Activated CD4-positive, CD25-positive, alpha-beta regulatory T cell treated with anti-CD3 and anti-CD28 coated beads, Interleukin-2, amount 50 U/mL, for 72 hours (primary cell): ENCODE data around the gene BRD1.
"Not testable (repeated sequence)": the region's sequence is repeated elsewhere in the genome, so short reads cannot be mapped to it uniquely, and the experiment has no call there.

Experiments used
- DNase-seq: peaks from one replicate; pipeline ENCODE4 v3.0.0; 2021

The BRD1 gene

DNA sequence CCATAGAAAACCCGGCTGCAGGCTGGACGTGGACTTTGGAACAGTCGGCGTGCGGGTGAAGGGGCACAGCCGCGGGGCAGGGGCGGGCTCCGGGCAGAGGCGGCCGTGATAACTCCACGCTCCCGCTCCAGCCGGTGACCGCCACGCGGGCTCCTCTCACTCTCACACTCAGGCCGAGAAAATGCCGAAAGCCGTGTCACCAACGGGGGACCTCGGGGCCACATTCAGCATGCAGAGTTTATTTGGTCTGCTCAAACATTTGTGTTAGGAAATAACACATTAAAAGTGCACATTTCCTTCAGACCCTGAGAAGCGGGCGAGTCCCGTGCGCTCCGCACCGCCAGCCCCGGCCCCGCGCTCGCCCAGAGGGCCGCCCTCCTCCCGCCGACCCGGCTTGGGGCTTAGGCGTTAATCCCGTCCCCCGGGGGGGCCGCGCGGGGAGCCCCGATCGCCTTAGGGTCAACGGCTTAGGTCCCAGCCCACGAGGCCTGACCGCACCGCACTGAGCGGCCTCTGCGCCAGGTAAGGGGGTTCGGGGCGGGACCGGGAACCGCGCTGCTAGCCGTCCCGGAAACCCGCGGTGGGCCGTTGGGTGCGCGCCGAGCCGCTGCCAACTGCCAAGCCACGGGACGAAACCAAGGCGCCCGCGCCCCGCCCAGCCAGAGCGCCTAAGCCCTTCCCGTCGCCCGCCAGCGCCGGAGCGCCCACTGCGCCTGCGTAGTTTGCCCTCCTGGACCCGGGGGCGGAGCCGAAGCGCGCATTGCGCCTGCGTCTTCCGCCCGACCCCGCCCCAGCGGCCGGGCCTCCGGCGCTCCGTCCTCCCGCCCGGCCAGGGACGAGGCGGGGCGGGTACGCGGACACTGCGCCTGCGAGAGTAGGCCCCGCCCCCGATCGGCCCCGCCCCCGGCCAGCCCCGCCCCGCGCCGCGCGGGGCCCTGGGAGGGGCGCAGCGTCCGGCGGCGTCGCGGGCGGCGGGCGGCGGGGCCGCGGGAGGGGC is 25.5 kb upstream of the BRD1 start, which contains the start of gene ZBED4:
Gene ZBED4, plus strand, starts transcription at position 947 of the 997 bp plus-strand sequence. CDS start 29,819 bp downstream, outside the sequence.
- DNase-seq: peak; percentile 100

- DNase-seq: not testable (repeated sequence)
Measured at GRCh38 chr22:49852568-49852897, 24.9 kb upstream of the BRD1 start.

DNA sequence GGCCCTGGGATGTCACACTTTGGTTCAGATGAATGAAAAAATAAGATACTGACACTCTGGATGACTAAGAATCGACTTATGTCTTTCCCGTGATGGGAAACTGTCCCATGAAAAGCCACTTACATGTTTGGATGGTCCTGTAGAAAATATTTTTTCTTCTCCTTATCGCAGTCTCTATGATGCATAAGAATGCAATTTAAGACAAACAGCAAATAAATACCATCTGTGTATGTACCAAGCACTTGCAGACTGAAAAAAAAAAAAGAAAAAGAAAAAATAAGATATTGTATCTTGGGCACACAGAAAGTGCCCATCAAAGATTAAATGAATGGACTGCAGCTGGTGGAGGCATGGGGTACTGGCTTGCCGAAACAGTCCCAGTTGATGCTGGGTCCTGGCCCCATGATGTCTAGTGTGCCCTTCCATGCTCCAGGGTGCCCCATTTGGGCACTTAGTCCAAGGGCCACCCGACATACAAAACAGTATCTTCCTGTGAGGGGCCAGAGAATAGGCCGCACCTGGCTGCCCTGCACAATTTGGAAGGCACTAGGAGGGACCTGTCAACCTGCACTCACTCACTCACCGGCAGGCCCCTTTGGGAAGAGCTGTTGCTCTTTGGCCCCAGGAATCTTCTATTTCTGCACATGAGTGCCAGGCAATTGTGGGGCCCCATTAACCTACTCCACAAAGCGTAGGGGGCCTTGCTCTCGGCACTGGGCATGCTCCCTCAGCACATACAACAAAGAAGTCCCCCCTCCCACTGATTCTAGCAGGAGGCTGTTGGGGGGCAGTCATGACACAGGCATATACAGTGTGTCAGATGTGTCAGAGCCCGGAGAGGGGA is 23.5 kb upstream of the BRD1 start:
- DNase-seq: no peak

GRCh38 chr22:49850021-49850911 is 22.6 kb upstream of the BRD1 start:
- DNase-seq: no peak

GRCh38 chr22:49849161-49850020 is 21.7 kb upstream of the BRD1 start:
- peak; percentile 30 for DNase-seq

DNA sequence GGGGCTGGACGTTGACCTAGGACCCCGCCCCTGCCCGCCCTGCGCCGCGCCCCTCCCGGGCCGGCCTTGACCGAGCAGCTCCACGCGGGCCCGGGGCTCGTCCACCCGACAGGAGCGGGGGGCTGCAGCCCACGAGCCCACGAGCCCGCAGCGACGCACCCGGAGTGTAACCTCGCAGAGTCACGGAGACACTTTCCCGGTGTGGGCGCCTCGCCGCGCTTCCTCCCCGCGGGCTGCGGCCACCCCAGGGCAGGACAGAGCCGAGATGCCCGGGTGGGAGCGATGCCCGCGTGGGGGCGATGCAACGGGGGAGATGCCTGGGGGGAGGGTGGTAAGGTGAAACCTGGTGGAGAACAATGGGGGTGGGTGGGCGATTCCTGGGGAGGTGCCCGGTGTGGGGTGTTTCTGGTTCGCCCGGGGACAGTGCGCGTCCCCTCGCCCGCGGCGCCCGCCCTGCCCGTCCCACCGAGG is 21.1 kb upstream of the BRD1 start:
- DNase-seq: no peak

GRCh38 chr22:49847751-49848689 is 20.3 kb upstream of the BRD1 start:
- no peak for DNase-seq

GRCh38 chr22:49845666-49846459 is 18.2 kb upstream of the BRD1 start:
- no peak for DNase-seq

DNA sequence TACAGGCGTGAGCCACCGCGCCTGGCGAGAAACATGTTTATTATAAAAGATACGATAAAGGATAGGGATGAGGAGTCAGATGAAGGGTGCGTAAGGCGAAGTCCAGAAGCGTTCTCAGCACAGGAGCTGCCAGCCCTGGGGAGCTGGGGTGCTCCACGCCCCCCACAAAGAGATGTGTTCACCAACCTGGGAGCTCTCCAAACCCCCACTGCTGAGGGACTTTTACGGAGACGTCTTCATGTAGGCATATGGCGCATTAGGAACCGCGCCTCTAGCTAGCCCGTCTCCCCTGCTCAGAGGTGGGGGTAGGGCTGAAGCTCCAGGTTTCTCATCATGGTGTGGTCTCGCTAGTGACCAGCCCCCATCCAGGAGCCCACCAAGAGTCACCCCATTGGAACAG is 17.6 kb upstream of the BRD1 start:
- DNase-seq: no peak

DNA sequence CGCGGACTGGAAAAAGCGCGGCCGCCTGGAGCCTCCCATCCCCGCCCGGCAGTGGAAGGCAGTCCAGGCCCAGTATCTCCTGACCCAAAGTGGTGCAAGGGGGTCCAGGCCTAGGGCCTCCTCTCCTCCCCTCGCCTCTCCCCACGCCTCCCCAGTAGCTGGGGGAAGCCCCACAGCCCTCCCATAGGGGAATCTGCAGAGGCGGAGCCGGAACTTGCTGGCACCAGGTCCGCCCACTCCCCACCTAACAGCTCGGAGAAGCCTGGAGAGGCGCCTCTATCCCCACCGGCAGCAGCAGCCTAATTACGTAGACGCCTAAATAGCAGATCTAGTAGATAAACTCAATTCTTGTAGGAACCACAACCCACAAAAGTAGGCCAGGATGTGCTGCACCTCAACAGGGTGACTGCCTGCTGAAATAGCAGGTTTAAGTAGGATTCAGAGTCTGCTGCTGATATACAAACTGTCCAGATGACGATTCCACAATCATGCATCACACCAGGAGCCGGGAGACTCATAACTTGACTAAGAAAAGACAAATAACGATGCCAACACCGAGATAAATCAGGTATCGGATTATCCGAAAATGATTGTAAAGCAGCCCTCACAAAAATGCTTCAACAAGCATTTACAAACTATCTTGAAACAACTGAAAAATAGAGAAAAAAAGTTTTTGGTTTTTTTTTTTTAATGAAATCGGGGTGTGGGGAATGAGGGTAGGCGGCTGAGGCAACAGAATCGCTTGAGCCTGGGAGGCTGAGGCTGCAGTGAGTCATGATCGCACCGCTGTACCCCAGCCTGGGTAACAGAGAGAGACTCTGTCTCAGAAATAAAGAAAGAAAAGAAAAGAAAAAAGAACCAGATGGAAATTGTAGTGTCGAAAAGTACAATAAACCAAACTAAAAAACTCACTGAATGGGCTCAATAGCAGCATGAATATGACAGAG is 11.4 kb upstream of the BRD1 start:
- DNase-seq: peak; percentile 73

- DNase-seq: no peak
Measured at GRCh38 chr22:49833340-49834007, 5.8 kb upstream of the BRD1 start.

DNA sequence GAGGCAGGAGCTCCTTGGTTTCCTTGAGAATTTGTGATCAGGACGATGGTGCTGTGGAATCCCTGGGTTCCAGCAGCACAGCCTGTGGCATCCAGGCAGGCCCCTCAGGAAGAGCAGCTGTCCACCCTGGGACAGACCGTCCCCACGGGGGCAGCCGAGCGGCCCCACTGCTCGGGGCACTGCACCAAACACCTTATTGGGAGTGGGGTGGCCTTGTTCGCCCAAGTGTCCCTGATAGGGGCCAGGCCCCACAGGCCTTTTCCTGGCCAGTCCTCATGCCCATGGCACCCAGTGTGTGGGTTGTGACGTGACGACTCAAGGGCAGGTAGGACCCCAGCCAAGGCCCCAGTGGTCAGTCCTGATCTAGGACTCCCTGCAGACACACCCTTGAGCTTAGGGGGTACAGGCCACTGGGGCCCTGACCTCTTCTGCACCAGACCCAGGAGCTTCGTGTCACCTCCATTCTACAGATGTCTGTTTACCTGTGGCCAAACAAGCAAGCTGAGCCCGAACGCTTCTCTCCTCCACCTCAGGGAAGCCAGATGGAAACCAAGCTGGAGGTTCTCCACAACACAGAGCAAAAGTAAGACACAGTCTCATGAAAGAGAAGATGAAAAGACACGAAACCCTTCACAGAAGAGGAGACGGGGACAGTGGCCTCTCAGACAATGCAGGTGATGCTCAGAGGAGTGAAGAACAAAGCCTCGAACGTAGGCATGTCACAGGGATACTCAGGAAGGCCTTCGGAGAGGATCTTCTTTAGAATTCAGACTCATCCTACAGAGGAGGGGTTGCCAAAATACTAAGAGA is 1.6 kb upstream of the BRD1 start:
- no peak for DNase-seq

DNA sequence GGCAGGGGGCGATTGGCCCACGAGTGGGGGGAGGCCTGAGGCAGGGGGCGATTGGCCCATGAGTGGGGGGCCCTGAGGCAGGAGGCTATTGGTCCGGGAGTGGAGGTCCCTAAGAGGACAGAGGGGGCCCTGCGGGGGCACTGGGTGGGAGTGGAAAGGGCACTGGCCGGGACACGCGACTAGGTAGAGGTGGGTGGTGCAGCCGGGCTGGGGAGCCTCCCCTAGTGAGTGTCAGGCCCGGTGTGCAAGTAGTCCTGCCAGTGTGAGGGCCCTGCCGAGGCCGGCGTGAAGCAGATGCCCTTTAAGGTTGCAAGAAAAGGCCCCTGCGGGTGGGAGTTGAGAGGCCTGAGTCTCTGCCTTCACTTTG is 909 bp upstream of the BRD1 start:
- no peak for DNase-seq

DNA sequence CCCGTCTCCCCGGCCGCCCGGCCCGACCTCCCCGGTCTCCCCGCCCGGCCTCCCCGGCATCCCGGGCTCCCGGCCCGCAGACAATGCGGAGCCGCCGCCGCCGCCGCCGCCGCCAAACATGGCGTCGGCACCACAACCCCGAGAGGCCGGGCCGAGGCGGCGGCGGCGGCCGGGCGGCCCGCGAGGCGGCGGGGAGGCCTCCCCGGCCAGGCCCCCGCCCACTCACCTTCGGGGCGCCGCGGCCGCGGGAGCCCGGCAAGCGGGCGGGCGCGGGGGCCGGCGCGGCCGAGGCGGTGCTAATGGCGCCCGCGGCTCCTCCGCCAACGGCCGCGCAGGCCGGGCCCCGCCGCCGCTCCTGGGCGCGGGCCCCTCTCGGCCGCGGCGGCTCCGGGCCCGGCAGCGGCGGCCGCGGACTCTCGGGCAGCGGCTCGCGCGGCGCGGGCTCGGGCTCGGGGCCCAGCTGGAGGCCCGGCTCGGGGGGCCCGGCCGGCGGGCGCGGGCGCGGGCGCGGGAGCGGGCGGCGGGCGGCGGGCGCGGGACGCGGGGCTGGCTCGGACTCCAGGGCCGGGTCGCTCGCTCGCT is 311 bp downstream of the BRD1 start:
- no peak for DNase-seq

DNA sequence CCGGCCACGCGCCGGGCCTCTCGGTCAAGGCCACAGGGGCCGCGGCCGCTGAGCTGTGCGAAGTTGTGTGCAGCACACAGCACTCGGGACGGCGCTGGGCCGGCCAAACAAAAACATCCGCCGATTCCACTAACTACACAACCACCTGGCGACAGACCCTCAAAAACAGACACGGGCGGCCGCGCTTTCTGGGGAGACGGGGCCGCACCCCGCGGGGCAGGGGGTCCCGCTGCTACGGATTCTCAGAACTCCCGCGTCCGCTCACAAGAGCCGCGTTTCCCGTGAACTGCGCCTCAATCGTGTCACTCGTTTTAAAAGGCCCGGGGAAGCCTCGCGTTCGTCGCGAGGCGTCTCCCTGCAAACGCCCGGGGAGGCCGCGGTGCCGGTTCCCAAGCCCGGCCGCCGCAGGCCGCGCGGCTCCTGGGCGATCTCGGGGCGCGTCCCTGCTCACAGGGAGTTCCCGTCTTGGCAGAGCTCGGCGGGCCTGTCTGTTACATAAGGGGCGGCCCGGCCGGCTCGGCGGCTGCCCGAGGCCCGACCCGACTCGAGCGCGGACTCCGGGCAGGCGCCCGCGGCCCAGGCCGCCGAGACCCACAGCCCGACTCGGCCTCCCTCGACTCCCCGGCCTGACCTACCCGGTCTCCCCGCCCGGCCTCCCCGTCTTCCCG is 936 bp downstream of the BRD1 start:
- peak; percentile 56 for DNase-seq
